ENCODE results near the gene TMEM259.

TMEM259 gene

GRCh38 chr19:1002600-1002999 is 18.3 kb downstream of the TMEM259 start:
- no peak for DNase-seq (ENCODE audit: low spot score)

- DNase-seq (ENCODE audit: low spot score): peak; percentile 66
Observed at GRCh38 chr19:1001538-1002166, 19.3 kb downstream of the TMEM259 start.

- no peak for DNase-seq (ENCODE audit: low spot score)
Observed at GRCh38 chr19:1000591-1001537, 20.1 kb downstream of the TMEM259 start.

- peak; percentile 62 for DNase-seq (ENCODE audit: low spot score)
Observed at GRCh38 chr19:1000095-1000494, 20.8 kb downstream of the TMEM259 start, which contains the start of gene GRIN3B. Gene GRIN3B (plus strand): TSS chr19:1000419. CDS start chr19:1000438, 19 bp downstream.

- no peak for DNase-seq (ENCODE audit: low spot score)
Observed at GRCh38 chr19:999379-999719, 21.6 kb downstream of the TMEM259 start.

GRCh38 chr19:998064-998463 is 22.9 kb downstream of the TMEM259 start:
- no peak for DNase-seq (ENCODE audit: low spot score)

- peak; percentile 37 for DNase-seq (ENCODE audit: low spot score)
Observed at GRCh38 chr19:996051-996838, 24.7 kb downstream of the TMEM259 start.

GRCh38 chr19:995051-995827 is 25.7 kb downstream of the TMEM259 start:
- no peak for DNase-seq (ENCODE audit: low spot score)

GRCh38 chr19:994516-994915 is 26.4 kb downstream of the TMEM259 start:
- DNase-seq (ENCODE audit: low spot score): no peak

GRCh38 chr19:993831-994393 is 27.0 kb downstream of the TMEM259 start:
- DNase-seq (ENCODE audit: low spot score): no peak

- no peak for DNase-seq (ENCODE audit: low spot score)
Observed at GRCh38 chr19:993361-993830, 27.5 kb downstream of the TMEM259 start.

GRCh38 chr19:992670-993055 is 28.3 kb downstream of the TMEM259 start:
- DNase-seq (ENCODE audit: low spot score): no peak

GRCh38 chr19:991932-992669 is 28.8 kb downstream of the TMEM259 start:
- no peak for DNase-seq (ENCODE audit: low spot score)

- peak; percentile 71 for DNase-seq (ENCODE audit: low spot score)
Observed at GRCh38 chr19:991174-991931, 29.6 kb downstream of the TMEM259 start.

- DNase-seq (ENCODE audit: low spot score): no peak
Observed at GRCh38 chr19:990746-991145, 30.2 kb downstream of the TMEM259 start.

- no peak for DNase-seq (ENCODE audit: low spot score)
Observed at GRCh38 chr19:990119-990571, 30.8 kb downstream of the TMEM259 start.

- no peak for DNase-seq (ENCODE audit: low spot score)
Observed at GRCh38 chr19:989381-990081, 31.4 kb downstream of the TMEM259 start.

GRCh38 chr19:988510-988909 is 32.4 kb downstream of the TMEM259 start:
- no peak for DNase-seq (ENCODE audit: low spot score)

- no peak for DNase-seq (ENCODE audit: low spot score)
Observed at GRCh38 chr19:988081-988480, 32.8 kb downstream of the TMEM259 start.
